Measurements from ENCODE around the gene CTH. TPM values are rescaled to one million over a fixed set of nuclear protein-coding genes. Genes with fewer than 3 reads are reported as not detected.
"Not testable (repeated sequence)": the region's sequence is repeated elsewhere in the genome, so short reads cannot be mapped to it uniquely, and the experiment has no call there.

The CTH gene
- total RNA-seq, 1 experiment from 2014 or later = 23.5 TPM

- H3K27me3 ChIP-seq (replicated peaks; ENCODE audit: insufficient read depth, low read depth, low read length, poor library complexity); POLR2A ChIA-PET (ENCODE audit: low non-redundant PET); CTCF ChIA-PET; DNase-seq (ENCODE audit: low spot score); H3K9me3 ChIP-seq (ENCODE audit: low read depth, low read length, poor library complexity, severe bottlenecking); H3K4me3 ChIP-seq (ENCODE audit: low read depth, low read length, poor library complexity, severe bottlenecking); BruUV-seq (replicated peaks); H3K27ac ChIP-seq (ENCODE audit: low read depth, low read length, poor library complexity, severe bottlenecking); intact Hi-C loops (cut with micrococcal nuclease; ENCODE audit: unreplicated experiment); H3K36me3 ChIP-seq (ENCODE audit: insufficient read depth, low read length, poor library complexity, severe bottlenecking); H3K4me1 ChIP-seq (ENCODE audit: insufficient read depth, low read length, poor library complexity, severe bottlenecking): not testable (repeated sequence)
Observed at GRCh38 chr1:70366997-70367396, 44.1 kb upstream of the CTH start.

GRCh38 chr1:70367397-70367796 lies 43.7 kb upstream of the CTH start:
- intact Hi-C loops (cut with micrococcal nuclease; ENCODE audit: unreplicated experiment); H3K27me3 ChIP-seq (replicated peaks; ENCODE audit: insufficient read depth, low read depth, low read length, poor library complexity); H3K27ac ChIP-seq (ENCODE audit: low read depth, low read length, poor library complexity, severe bottlenecking); CTCF ChIA-PET; H3K4me3 ChIP-seq (ENCODE audit: low read depth, low read length, poor library complexity, severe bottlenecking); DNase-seq (ENCODE audit: low spot score); BruUV-seq (replicated peaks); H3K4me1 ChIP-seq (ENCODE audit: insufficient read depth, low read length, poor library complexity, severe bottlenecking); H3K36me3 ChIP-seq (ENCODE audit: insufficient read depth, low read length, poor library complexity, severe bottlenecking); H3K9me3 ChIP-seq (ENCODE audit: low read depth, low read length, poor library complexity, severe bottlenecking); POLR2A ChIA-PET (ENCODE audit: low non-redundant PET): not testable (repeated sequence)

- H3K4me1 ChIP-seq (ENCODE audit: insufficient read depth, low read length, poor library complexity, severe bottlenecking); H3K27ac ChIP-seq (ENCODE audit: low read depth, low read length, poor library complexity, severe bottlenecking); H3K36me3 ChIP-seq (ENCODE audit: insufficient read depth, low read length, poor library complexity, severe bottlenecking); DNase-seq (ENCODE audit: low spot score); H3K4me3 ChIP-seq (ENCODE audit: low read depth, low read length, poor library complexity, severe bottlenecking); CTCF ChIA-PET; BruUV-seq (replicated peaks); H3K27me3 ChIP-seq (replicated peaks; ENCODE audit: insufficient read depth, low read depth, low read length, poor library complexity); intact Hi-C loops (cut with micrococcal nuclease; ENCODE audit: unreplicated experiment); H3K9me3 ChIP-seq (ENCODE audit: low read depth, low read length, poor library complexity, severe bottlenecking): not testable (repeated sequence)
- POLR2A ChIA-PET (ENCODE audit: low non-redundant PET) = interaction anchor here (0.6 kb wide), 1 partner anchor 57 kb away, joined by 3 read pairs; no protein-coding TSS in a partner anchor
Observed at GRCh38 chr1:70371586-70371985, 39.5 kb upstream of the CTH start.

- intact Hi-C loops (cut with micrococcal nuclease; ENCODE audit: unreplicated experiment) = no loop called here
- TF ChIP-seq EZH2 (IDR thresholded peaks at IDR 0.05; ENCODE audit: borderline replicate concordance, low read depth, low read length, poor library complexity, severe bottlenecking) (no peak), CTCF (conservative IDR thresholded peaks at IDR 0.05; ENCODE audit: low read depth, low read length) (no peak)
- Histone ChIP-seq H3K27me3 (replicated peaks; ENCODE audit: insufficient read depth, low read depth, low read length, poor library complexity) (no peaks in the 10 kb centered on the region), H3K4me3 (ENCODE audit: low read depth, low read length, poor library complexity, severe bottlenecking) (no peak overlapping the region), H3K9me3 (ENCODE audit: low read depth, low read length, poor library complexity, severe bottlenecking) (no peaks in the 10 kb centered on the region), H3K36me3 (ENCODE audit: insufficient read depth, low read length, poor library complexity, severe bottlenecking) (no peaks in the 10 kb centered on the region), H3K27ac (ENCODE audit: low read depth, low read length, poor library complexity, severe bottlenecking) (no peak overlapping the region), H3K4me1 (ENCODE audit: insufficient read depth, low read length, poor library complexity, severe bottlenecking) (no peaks in the 10 kb centered on the region)
- CTCF ChIA-PET = no interaction called here
- no peak for DNase-seq (ENCODE audit: low spot score)
- POLR2A ChIA-PET (ENCODE audit: low non-redundant PET) = no interaction called here
- BruUV-seq (replicated peaks) = no TSS peak
Observed at GRCh38 chr1:70372426-70372825, 38.6 kb upstream of the CTH start.

- BruUV-seq (replicated peaks); DNase-seq (ENCODE audit: low spot score); CTCF ChIA-PET; H3K36me3 ChIP-seq (ENCODE audit: insufficient read depth, low read length, poor library complexity, severe bottlenecking); intact Hi-C loops (cut with micrococcal nuclease; ENCODE audit: unreplicated experiment); H3K9me3 ChIP-seq (ENCODE audit: low read depth, low read length, poor library complexity, severe bottlenecking); H3K4me1 ChIP-seq (ENCODE audit: insufficient read depth, low read length, poor library complexity, severe bottlenecking); POLR2A ChIA-PET (ENCODE audit: low non-redundant PET); H3K27ac ChIP-seq (ENCODE audit: low read depth, low read length, poor library complexity, severe bottlenecking); H3K4me3 ChIP-seq (ENCODE audit: low read depth, low read length, poor library complexity, severe bottlenecking); H3K27me3 ChIP-seq (replicated peaks; ENCODE audit: insufficient read depth, low read depth, low read length, poor library complexity): not testable (repeated sequence)
Observed at GRCh38 chr1:70373580-70373979, 37.5 kb upstream of the CTH start.
